Keratinocyte (primary cell): ENCODE data around the gene ZNF492.
"Not testable (repeated sequence)": the region's sequence is repeated elsewhere in the genome, so short reads cannot be mapped to it uniquely, and the experiment has no call there.

ENCODE experiments used
- EZH2 ChIP-seq: IDR thresholded peaks from one replicate; pipeline ENCODE4 v1.6.1; 2012; ENCODE audit warnings: inconsistent platforms, mild to moderate bottlenecking, low read length, moderate library complexity
- TF ChIP-seq, protein P1 (sequence below), 3 experiments: IDR thresholded peaks in 1 of 3; conservative IDR thresholded peaks in 1 of 3; optimal IDR thresholded peaks in 1 of 3; 2 replicates in 2 of 3; 3 replicates in 1 of 3; pipeline versions ENCODE3 to v1.5.1; 2011; ENCODE audit warnings: low read length in 3 of 3, mild to moderate bottlenecking in 3 of 3, moderate library complexity in 2 of 3, control low read depth in 1 of 3, inconsistent platforms in 1 of 3; ENCODE audit not compliant: insufficient read depth in 2 of 3; ENCODE audit errors: extremely low read depth in 1 of 3

- not testable (repeated sequence) for TF ChIP-seq EZH2
- TF ChIP-seq, protein P1, sequence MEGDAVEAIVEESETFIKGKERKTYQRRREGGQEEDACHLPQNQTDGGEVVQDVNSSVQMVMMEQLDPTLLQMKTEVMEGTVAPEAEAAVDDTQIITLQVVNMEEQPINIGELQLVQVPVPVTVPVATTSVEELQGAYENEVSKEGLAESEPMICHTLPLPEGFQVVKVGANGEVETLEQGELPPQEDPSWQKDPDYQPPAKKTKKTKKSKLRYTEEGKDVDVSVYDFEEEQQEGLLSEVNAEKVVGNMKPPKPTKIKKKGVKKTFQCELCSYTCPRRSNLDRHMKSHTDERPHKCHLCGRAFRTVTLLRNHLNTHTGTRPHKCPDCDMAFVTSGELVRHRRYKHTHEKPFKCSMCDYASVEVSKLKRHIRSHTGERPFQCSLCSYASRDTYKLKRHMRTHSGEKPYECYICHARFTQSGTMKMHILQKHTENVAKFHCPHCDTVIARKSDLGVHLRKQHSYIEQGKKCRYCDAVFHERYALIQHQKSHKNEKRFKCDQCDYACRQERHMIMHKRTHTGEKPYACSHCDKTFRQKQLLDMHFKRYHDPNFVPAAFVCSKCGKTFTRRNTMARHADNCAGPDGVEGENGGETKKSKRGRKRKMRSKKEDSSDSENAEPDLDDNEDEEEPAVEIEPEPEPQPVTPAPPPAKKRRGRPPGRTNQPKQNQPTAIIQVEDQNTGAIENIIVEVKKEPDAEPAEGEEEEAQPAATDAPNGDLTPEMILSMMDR (optimal IDR thresholded peaks at IDR 0.05 in 1 of 3, IDR thresholded peaks at IDR 0.05 in 1 of 3, conservative IDR thresholded peaks at IDR 0.05 in 1 of 3; ENCODE audit: extremely low read depth in 1 of 3, insufficient read depth in 2 of 3, low read length in 3 of 3) = not testable (repeated sequence)
Measured at GRCh38 chr19:22702661-22703060, 68.5 kb downstream of the ZNF492 start.
